NCI-H510A treated with DMSO at 0.1 percent for 48 hours (cell line): ENCODE measurements around the gene ARSD.
"Not testable (repeated sequence)": the region's sequence is repeated elsewhere in the genome, so short reads cannot be mapped to it uniquely, and the experiment has no call there.

Experiments used
- DNase-seq: peaks from one replicate; lab custom pipeline; 2025; lab: John Stamatoyannopoulos, UW

ARSD gene

GRCh38 chrX:2928583-2929434 is at the start of gene ARSD:
TSS of gene ARSD (minus strand) at chrX:2929339. CDS start at chrX:2929275, 64 bp downstream.
- DNase-seq: peak; percentile 59

- not testable (repeated sequence) for DNase-seq
These were observed 49.5 kb upstream of the ARSD start for GRCh38 chrX:2978639-2979038.

- no peak for DNase-seq
These were observed 45.8 kb upstream of the ARSD start for GRCh38 chrX:2974961-2975360.

- no peak for DNase-seq
These were observed 43.3 kb upstream of the ARSD start for GRCh38 chrX:2972391-2972790.

GRCh38 chrX:2969021-2969420 is 39.9 kb upstream of the ARSD start:
- DNase-seq: no peak

- DNase-seq: no peak
These were observed 39.1 kb upstream of the ARSD start for GRCh38 chrX:2967998-2968909.

GRCh38 chrX:2967584-2967983 is 38.4 kb upstream of the ARSD start:
- DNase-seq: no peak

- DNase-seq: no peak
These were observed 37.9 kb upstream of the ARSD start for GRCh38 chrX:2967012-2967411.

- DNase-seq: no peak
These were observed 36.8 kb upstream of the ARSD start for GRCh38 chrX:2965965-2966364.

- not testable (repeated sequence) for DNase-seq
These were observed 35.1 kb upstream of the ARSD start for GRCh38 chrX:2963992-2964794.

GRCh38 chrX:2963449-2963848 is 34.3 kb upstream of the ARSD start:
- DNase-seq: not testable (repeated sequence)

GRCh38 chrX:2962381-2962780 is 33.2 kb upstream of the ARSD start:
- DNase-seq: no peak

- DNase-seq: no peak
These were observed 31.8 kb upstream of the ARSD start for GRCh38 chrX:2960861-2961515.

- DNase-seq: no peak
These were observed 29.1 kb upstream of the ARSD start for GRCh38 chrX:2958199-2958598.

GRCh38 chrX:2955838-2956237 is 26.7 kb upstream of the ARSD start:
- no peak for DNase-seq

GRCh38 chrX:2955281-2955680 is 26.1 kb upstream of the ARSD start:
- no peak for DNase-seq

GRCh38 chrX:2954541-2954940 is 25.4 kb upstream of the ARSD start:
- DNase-seq: no peak

- not testable (repeated sequence) for DNase-seq
These were observed 8.8 kb upstream of the ARSD start for GRCh38 chrX:2937942-2938341.

- no peak for DNase-seq
These were observed 5.9 kb upstream of the ARSD start for GRCh38 chrX:2934715-2935710.
